ENCODE data around the gene GDI2.

GRCh38 chr10:5827841-5828240, 14.6 kb upstream of the GDI2 start:
- no peak for TF ChIP-seq CTCF (IDR thresholded peaks at IDR 0.05)
- TF ChIP-seq POLR2A (IDR thresholded peaks at IDR 0.05): no peak
- no peak for TF ChIP-seq POLR2AphosphoS5 (IDR thresholded peaks at IDR 0.05)

Measured in prostate gland (tissue), 2 donors.